IMR-90 (cell line): ENCODE measurements around the gene ATXN1.

ENCODE experiments used
- BHLHE40 ChIP-seq: fragments of 150-350 bp; IDR thresholded peaks from 2 replicates; pipeline ENCODE4 v1.6.1; 2016; ENCODE audit warnings: mild to moderate bottlenecking, low read depth, low read length
- CEBPB ChIP-seq: IDR thresholded peaks from 2 replicates; pipeline ENCODE4 v1.6.1; 2012; ENCODE audit warnings: low read depth, low read length, improper control_type of control experiment
- MAZ ChIP-seq: IDR thresholded peaks from 2 replicates; pipeline ENCODE4 v1.6.1; 2012; ENCODE audit warnings: low read depth, mild to moderate bottlenecking, low read length, improper control_type of control experiment, moderate library complexity, borderline replicate concordance
- MXI1 ChIP-seq: IDR thresholded peaks from 2 replicates; pipeline ENCODE4 v1.6.1; 2012; ENCODE audit warnings: low read depth, mild to moderate bottlenecking, low read length, moderate library complexity, borderline replicate concordance
- POLR2A ChIP-seq: IDR thresholded peaks from 2 replicates; pipeline ENCODE4 v1.6.1; 2012; ENCODE audit warnings: mild to moderate bottlenecking, low read depth, low read length
- RAD21 ChIP-seq: IDR thresholded peaks from 2 replicates; pipeline ENCODE4 v1.6.1; 2012; ENCODE audit warnings: low read length, improper control_type of control experiment
- RCOR1 ChIP-seq: IDR thresholded peaks from 2 replicates; pipeline ENCODE4 v1.6.1; 2012; ENCODE audit warnings: mild to moderate bottlenecking, low read length, improper control_type of control experiment; ENCODE audit not compliant: insufficient replicate concordance
- RFX5 ChIP-seq: IDR thresholded peaks from 2 replicates; pipeline ENCODE4 v1.8.0; 2012; ENCODE audit warnings: low read depth, mild to moderate bottlenecking, low read length, moderate library complexity
- SMC3 ChIP-seq: fragments of 150-350 bp; IDR thresholded peaks from 2 replicates; pipeline ENCODE4 v1.6.1; 2016; ENCODE audit warnings: low read depth, mild to moderate bottlenecking, antibody characterized with exemption, low read length, moderate library complexity
- TF ChIP-seq, protein P1 (sequence below): conservative IDR thresholded peaks from 2 replicates; pipeline ENCODE4 v1.5.1; 2012; ENCODE audit warnings: mild to moderate bottlenecking, low read depth, low read length, improper control_type of control experiment
- TF ChIP-seq, protein P2 (sequence below): fragments of 150-350 bp; IDR thresholded peaks from 2 replicates; pipeline ENCODE4 v1.6.1; 2017; ENCODE audit warnings: mild to moderate bottlenecking, antibody characterized with exemption, low read length, low read depth

DNA sequence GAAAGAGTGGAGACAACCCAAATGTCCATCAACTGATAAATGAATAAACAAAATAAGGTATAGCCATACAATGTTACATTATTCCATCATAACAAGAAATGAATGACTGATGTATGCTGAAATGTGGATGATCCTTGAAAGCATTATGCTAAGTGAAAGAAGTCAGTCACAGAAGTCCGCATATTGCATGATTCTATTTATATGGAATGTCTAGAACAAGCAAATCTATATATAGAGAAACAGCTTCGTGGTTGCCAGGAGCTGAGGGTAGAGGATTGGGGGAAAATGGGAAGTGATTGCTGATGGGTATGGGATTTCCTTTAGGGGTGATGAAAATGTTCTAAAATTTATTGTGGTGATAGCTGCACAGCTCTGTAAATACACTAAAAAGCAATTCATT, 196.8 kb downstream of the ATXN1 start:
- TF ChIP-seq, protein P1, sequence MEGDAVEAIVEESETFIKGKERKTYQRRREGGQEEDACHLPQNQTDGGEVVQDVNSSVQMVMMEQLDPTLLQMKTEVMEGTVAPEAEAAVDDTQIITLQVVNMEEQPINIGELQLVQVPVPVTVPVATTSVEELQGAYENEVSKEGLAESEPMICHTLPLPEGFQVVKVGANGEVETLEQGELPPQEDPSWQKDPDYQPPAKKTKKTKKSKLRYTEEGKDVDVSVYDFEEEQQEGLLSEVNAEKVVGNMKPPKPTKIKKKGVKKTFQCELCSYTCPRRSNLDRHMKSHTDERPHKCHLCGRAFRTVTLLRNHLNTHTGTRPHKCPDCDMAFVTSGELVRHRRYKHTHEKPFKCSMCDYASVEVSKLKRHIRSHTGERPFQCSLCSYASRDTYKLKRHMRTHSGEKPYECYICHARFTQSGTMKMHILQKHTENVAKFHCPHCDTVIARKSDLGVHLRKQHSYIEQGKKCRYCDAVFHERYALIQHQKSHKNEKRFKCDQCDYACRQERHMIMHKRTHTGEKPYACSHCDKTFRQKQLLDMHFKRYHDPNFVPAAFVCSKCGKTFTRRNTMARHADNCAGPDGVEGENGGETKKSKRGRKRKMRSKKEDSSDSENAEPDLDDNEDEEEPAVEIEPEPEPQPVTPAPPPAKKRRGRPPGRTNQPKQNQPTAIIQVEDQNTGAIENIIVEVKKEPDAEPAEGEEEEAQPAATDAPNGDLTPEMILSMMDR: no peak
- TF ChIP-seq BHLHE40: no peak
- no peak for TF ChIP-seq POLR2A
- TF ChIP-seq MXI1: no peak
- no peak for TF ChIP-seq RFX5
- TF ChIP-seq MAZ: no peak
- TF ChIP-seq, protein P2, sequence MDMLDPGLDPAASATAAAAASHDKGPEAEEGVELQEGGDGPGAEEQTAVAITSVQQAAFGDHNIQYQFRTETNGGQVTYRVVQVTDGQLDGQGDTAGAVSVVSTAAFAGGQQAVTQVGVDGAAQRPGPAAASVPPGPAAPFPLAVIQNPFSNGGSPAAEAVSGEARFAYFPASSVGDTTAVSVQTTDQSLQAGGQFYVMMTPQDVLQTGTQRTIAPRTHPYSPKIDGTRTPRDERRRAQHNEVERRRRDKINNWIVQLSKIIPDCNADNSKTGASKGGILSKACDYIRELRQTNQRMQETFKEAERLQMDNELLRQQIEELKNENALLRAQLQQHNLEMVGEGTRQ: no peak
- TF ChIP-seq RAD21: no peak
- TF ChIP-seq CEBPB: no peak
- no peak for TF ChIP-seq RCOR1
- TF ChIP-seq SMC3: no peak
